Gastroesophageal sphincter (tissue), 4 donors: ENCODE measurements around the gene KIF16B. TPM values are rescaled to one million over a fixed set of nuclear protein-coding genes. Genes with fewer than 3 reads are reported as not detected.
A peak's percentile ranks its signal among the peaks of the same experiment; 100 is the strongest.

Experiments
- ATAC-seq: fragments of 150-250 bp; one replicate; pipeline ENCODE4 v1.9.1; 2016; ENCODE audit warnings: mild to moderate bottlenecking, moderate library complexity
- H3K27ac ChIP-seq, 4 donors: fragments of 200-600 bp; sonication (generic) in 3 of 4; 1 replicate in 3 of 4; 2 replicates in 1 of 4; pipeline ENCODE4 v1.5.1; 2016 to 2019
- H3K27me3 ChIP-seq: fragments of 200-600 bp; sonication (generic); one replicate; pipeline ENCODE4 v1.5.1; 2019
- H3K36me3 ChIP-seq, 2 donors: fragments of 200-600 bp; sonication (generic); one replicate each; pipeline ENCODE4 v1.5.1; 2019; ENCODE audit warnings: control low read depth in 1 of 2
- H3K4me1 ChIP-seq, 3 donors: fragments of 200-600 bp; sonication (generic); 1 replicate in 2 of 3; 2 replicates in 1 of 3; pipeline ENCODE4 v1.5.1; 2016 to 2019; ENCODE audit warnings: control low read depth in 2 of 3
- H3K4me3 ChIP-seq, 2 donors: fragments of 200-600 bp; sonication (generic); one replicate each; pipeline ENCODE4 v1.5.1; 2019; ENCODE audit warnings: mild to moderate bottlenecking in 1 of 2, moderate library complexity in 1 of 2
- H3K9me3 ChIP-seq, 3 donors: fragments of 200-600 bp; sonication (generic); one replicate each; pipeline ENCODE4 v1.5.1; 2017 to 2019; ENCODE audit warnings: control low read depth in 2 of 3
- CTCF ChIP-seq, 4 experiments: fragments of 200-600 bp in 2 of 4; fragments of 450-650 bp in 2 of 4; sonication (generic) in 1 of 4; IDR thresholded peaks; one replicate each; pipeline ENCODE4 v1.5.1; 2017 to 2019; ENCODE audit warnings: antibody characterized with exemption in 4 of 4, mild to moderate bottlenecking in 2 of 4, moderate library complexity in 2 of 4
- EP300 ChIP-seq: sonication (generic); formaldehyde crosslinking; IDR thresholded peaks from one replicate; pipeline ENCODE4 v1.6.1; 2017; ENCODE audit warnings: antibody characterized with exemption, mild to moderate bottlenecking
- POLR2A ChIP-seq, 2 donors: fragments of 450-650 bp; IDR thresholded peaks; one replicate each; pipeline ENCODE4 v1.6.1; 2017; ENCODE audit warnings: antibody characterized with exemption in 2 of 2, mild to moderate bottlenecking in 2 of 2, moderate library complexity in 1 of 2
- POLR2AphosphoS5 ChIP-seq: sonication (generic); formaldehyde crosslinking; IDR thresholded peaks from one replicate; pipeline ENCODE4 v1.6.1; 2017; ENCODE audit warnings: antibody characterized with exemption
- WGBS, 2 donors: methylation state at CpG; one replicate each; pipeline ENCODE4 v1.1.5; 2018; ENCODE audit warnings: low coverage in 1 of 2; 5-methylcytosine and 5-hydroxymethylcytosine counted together
- total RNA-seq, 4 donors: library from RNA; depleted of rRNA; stranded (reverse); fragments of >200 nt; gene quantifications; one replicate each; pipeline ENCODE4 v1.1.0, GENCODE V29; 2016

The KIF16B gene
- total RNA-seq, 4 donors from 2014 or later: 15.9 to 26.6 (median 22.2) TPM

GRCh38 chr20:16438100-16438499, 135.1 kb downstream of the KIF16B start:
- ATAC-seq: no peak
- Histone ChIP-seq H3K4me1 (no peaks in the 10 kb centered on the region), H3K27ac (no peak overlapping the region), H3K27me3 (no peaks in the 10 kb centered on the region), H3K36me3 (peaks cover 0 to 4% of the 10 kb centered on the region in 2 donors), H3K4me3 (no peak overlapping the region), H3K9me3 (no peaks in the 10 kb centered on the region)
- no peak for TF ChIP-seq POLR2AphosphoS5
- no peak for TF ChIP-seq CTCF (IDR thresholded peaks at IDR 0.05)
- TF ChIP-seq EP300: no peak
- TF ChIP-seq POLR2A (IDR thresholded peaks at IDR 0.05): no peak
- WGBS, 2 donors: 85 to 87% methylated on average over 2 to 3 of the region's 3 CpGs

GRCh38 chr20:16437387-16437996, 135.8 kb downstream of the KIF16B start:
- WGBS, 2 donors: 95 to 100% methylated on average over 4 to 7 of the region's 7 CpGs
- no peaks in the 10 kb centered on the region for H3K27me3 ChIP-seq
- H3K36me3 ChIP-seq: peaks cover 0 to 4% of the 10 kb centered on the region in 2 donors
- no peaks in the 10 kb centered on the region for H3K9me3 ChIP-seq
- H3K27ac ChIP-seq: no peak overlapping the region
- TF ChIP-seq POLR2A (IDR thresholded peaks at IDR 0.05) (no peak), POLR2AphosphoS5 (no peak), CTCF (IDR thresholded peaks at IDR 0.05) (no peak), EP300 (no peak)
- no peak overlapping the region for H3K4me3 ChIP-seq
- ATAC-seq: no peak
- H3K4me1 ChIP-seq: no peaks in the 10 kb centered on the region

- no peak for TF ChIP-seq EP300
- no peak for TF ChIP-seq POLR2AphosphoS5
- no peak for TF ChIP-seq POLR2A (IDR thresholded peaks at IDR 0.05)
- TF ChIP-seq CTCF (IDR thresholded peaks at IDR 0.05): peak; percentile 19 to 61 (median 29)
- no peaks in the 10 kb centered on the region for H3K9me3 ChIP-seq
- 69 to 78% methylated on average over 3 to 7 of the region's 10 CpGs for WGBS, 2 donors
- no peak overlapping the region for H3K4me3 ChIP-seq
- no peaks in the 10 kb centered on the region for H3K27me3 ChIP-seq
- H3K27ac ChIP-seq: no peak overlapping the region
- H3K36me3 ChIP-seq: peaks cover 0 to 12% of the 10 kb centered on the region in 2 donors
- H3K4me1 ChIP-seq: no peaks in the 10 kb centered on the region
- ATAC-seq: no peak
These were observed 139.1 kb downstream of the KIF16B start for GRCh38 chr20:16434062-16434664.

- no peaks in the 10 kb centered on the region for H3K4me1 ChIP-seq
- ATAC-seq: no peak
- 64 to 82% methylated on average over 2 of the region's 2 CpGs for WGBS, 2 donors
- H3K9me3 ChIP-seq: no peaks in the 10 kb centered on the region
- no peak overlapping the region for H3K4me3 ChIP-seq
- H3K36me3 ChIP-seq: peaks cover 0 to 21% of the 10 kb centered on the region in 2 donors
- no peaks in the 10 kb centered on the region for H3K27me3 ChIP-seq
- TF ChIP-seq CTCF (IDR thresholded peaks at IDR 0.05): no peak
- no peak for TF ChIP-seq POLR2AphosphoS5
- TF ChIP-seq POLR2A (IDR thresholded peaks at IDR 0.05): no peak
- TF ChIP-seq EP300: no peak
- H3K27ac ChIP-seq: no peak overlapping the region
These were observed 140.0 kb downstream of the KIF16B start for GRCh38 chr20:16433293-16433580.
